GM12801 (cell line): ENCODE data around the gene PDSS1.

Source experiments
- TF ChIP-seq, protein P1 (sequence below): IDR thresholded peaks from one replicate; pipeline ENCODE4 v1.5.1; 2011; ENCODE audit warnings: control low read depth; ENCODE audit not compliant: insufficient read length; ENCODE audit errors: extremely low read depth

PDSS1 gene

DNA sequence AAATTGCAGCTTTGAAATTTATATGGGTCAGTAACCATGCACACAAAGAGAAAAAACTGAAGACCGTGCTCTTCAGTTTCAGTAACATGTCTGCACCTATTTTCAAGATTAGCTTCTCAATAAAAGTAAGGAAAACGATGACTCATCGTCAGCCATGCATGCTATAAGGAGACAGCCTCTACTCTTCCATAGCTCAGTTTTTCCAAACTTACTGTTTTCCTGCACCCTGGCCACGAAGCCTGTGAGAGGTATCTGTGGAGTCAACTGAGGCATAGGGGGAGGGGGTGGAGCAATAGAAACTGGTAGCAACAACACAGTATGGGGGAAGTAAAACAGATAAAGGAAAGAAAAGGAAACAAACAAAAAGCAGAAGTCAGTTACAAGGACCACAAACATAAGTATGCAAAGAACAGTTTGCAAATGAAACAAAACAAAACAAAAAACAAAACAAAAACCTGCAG is 58.0 kb downstream of the PDSS1 start:
- TF ChIP-seq, protein P1, sequence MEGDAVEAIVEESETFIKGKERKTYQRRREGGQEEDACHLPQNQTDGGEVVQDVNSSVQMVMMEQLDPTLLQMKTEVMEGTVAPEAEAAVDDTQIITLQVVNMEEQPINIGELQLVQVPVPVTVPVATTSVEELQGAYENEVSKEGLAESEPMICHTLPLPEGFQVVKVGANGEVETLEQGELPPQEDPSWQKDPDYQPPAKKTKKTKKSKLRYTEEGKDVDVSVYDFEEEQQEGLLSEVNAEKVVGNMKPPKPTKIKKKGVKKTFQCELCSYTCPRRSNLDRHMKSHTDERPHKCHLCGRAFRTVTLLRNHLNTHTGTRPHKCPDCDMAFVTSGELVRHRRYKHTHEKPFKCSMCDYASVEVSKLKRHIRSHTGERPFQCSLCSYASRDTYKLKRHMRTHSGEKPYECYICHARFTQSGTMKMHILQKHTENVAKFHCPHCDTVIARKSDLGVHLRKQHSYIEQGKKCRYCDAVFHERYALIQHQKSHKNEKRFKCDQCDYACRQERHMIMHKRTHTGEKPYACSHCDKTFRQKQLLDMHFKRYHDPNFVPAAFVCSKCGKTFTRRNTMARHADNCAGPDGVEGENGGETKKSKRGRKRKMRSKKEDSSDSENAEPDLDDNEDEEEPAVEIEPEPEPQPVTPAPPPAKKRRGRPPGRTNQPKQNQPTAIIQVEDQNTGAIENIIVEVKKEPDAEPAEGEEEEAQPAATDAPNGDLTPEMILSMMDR: no peak

DNA sequence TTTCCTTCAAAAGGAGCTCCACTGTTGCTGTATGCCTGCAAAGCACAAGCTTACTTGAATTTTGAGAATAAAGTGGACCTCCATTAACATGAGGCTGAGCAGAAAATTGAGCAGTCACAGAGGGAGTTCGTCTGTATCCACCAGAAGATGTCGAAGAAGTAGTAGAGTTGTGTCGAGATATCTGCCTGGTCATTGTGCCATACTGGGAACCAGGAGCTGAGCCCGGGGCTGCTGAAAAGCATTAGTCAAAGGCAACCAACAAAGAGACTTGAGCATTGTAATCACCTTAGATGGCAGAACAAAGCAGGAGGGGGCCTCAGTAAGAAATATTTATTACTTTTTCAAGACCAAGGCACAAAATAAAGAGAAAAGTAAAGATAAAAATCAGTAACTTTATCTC is 61.5 kb downstream of the PDSS1 start:
- TF ChIP-seq, protein P1: no peak

DNA sequence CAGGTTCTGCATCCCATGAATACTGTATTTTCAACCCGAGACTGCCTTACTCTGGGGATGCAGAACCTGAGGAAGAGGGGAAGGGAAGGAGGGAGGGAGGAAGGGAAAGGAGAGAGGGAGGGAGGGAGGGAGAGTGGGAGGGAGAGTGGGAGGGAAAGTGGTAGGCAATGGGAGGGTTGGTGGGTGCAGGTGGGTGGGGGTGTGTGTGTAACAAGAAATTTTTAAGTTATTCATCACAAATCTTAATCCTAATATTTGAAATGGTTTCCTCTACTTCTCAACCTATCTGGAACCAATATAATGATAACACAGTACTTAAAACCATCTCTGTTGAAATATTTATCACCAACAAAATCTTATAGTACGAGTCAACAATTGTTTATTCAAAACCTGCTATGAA is 68.0 kb downstream of the PDSS1 start:
- TF ChIP-seq, protein P1: no peak

DNA sequence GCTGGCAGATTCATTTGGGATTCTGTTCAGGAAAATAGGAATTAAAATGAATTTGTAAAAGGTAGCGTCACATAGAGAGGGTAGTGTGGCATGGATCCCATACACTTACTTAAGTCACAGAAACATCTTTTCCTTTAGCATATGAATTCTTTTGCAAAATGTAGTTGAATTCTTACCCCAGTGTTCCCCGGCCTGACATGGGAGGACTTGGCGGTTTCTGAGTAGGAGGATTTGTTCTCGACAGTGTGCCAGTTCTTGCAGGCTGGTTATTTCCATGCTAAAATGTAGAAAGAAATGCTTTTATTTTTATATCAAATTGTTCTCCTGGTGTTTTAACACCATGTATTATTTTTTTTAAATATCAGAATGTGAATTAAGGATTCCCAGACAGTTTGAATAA is 72.6 kb downstream of the PDSS1 start:
- TF ChIP-seq, protein P1: no peak

DNA sequence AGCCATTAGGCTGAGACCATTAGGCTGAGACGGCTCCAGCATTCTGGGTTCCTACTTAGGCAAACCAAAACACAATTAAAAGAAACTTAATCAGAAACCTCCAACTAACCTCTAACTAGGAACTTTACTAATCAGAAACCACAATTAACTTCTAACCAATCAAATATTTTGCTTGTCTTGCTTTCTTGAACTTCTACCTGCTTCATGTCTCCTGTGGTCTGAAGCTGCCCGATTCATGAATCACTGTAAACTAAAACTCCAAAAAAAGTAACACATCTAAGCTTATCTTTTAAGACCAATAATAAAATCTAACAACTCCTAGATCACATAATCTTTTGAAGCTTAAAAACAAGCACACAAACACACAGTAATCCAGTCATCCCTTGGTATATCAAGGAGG is 76.1 kb downstream of the PDSS1 start:
- TF ChIP-seq, protein P1: no peak

DNA sequence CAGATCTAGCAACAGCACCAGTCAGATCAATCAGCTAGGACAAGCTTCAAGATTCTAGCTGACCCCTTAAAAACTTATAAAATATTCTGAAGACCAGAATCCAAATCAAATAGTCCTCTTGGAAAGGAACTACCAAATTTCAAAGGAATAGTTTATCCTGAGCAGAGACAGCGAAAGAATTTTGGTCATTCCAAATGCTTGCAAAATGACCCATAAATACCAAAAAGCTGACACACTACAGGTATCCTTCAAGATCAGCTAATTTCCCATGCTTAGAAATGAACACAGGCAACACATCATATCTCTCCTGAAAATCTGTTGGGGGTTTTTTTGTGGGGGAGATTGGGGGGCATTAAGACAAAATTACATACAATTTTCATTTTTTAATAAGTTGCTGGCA is 78.8 kb downstream of the PDSS1 start:
- TF ChIP-seq, protein P1: no peak

DNA sequence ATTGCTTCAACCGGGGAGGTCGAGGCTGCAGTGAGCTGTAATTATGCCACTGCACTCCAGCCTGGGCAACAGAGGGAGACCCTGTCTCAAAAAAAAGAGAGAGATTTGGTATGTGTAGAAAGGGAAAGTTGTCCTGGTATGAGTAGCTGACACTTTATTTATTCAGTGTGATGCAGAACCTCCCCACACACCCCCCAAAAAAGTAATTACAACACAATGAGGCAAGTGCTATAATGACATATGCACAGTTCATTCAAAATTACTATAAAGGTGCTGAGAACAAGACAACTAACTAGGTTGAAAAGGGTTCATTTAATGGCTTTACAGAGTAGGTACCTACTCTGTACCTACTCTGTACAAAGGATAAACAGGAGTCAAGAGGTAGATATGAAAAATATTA is 80.2 kb downstream of the PDSS1 start:
- TF ChIP-seq, protein P1: no peak
